Endothelial cell of umbilical vein (primary cell): ENCODE measurements around the gene SLC9A3. TPM values are rescaled to one million over a fixed set of nuclear protein-coding genes. Genes with fewer than 3 reads are reported as not detected.

ENCODE experiments used
- BruUV-seq: library from RNA; stranded (reverse); fragments of 400-500 nt; replicated peaks from 2 replicates; lab custom pipeline; 2021; lab: Mats Ljungman, UMichigan
- CTCF ChIA-PET: fragments of 300-600, 350-600 bp; sonication (Branson Sonifier 250); formaldehyde crosslinking; loops from one replicate; lab custom pipeline; 2021; ENCODE audit warnings: antibody characterized with exemption, inconsistent platforms; lab: Charles Lee
- POLR2A ChIA-PET: fragments of 300-600, 350-600 bp; sonication (Branson Sonifier 250); formaldehyde crosslinking; loops from one replicate; lab custom pipeline; 2021; ENCODE audit warnings: antibody characterized with exemption, inconsistent platforms; lab: Charles Lee
- DNase-seq: peaks from one replicate; pipeline ENCODE4 v3.0.0-alpha.2; 2011; ENCODE audit warnings: low read depth, low spot score
- FAIRE-seq: peaks from 2 replicates; lab custom pipeline; 2011; peaks lifted over from hg19 to GRCh38; lab: Jason Lieb, UNC
- H2AFZ ChIP-seq: 2 replicates; pipeline ENCODE4 v1.6.0; 2012; ENCODE audit warnings: low read depth, low read length, control low read depth, inconsistent platforms
- H3K27ac ChIP-seq: 2 replicates; pipeline ENCODE4 v1.5.1; 2011; ENCODE audit warnings: low read depth, mild to moderate bottlenecking, control low read depth, low read length, moderate library complexity; ENCODE audit not compliant: insufficient read depth
- H3K27me3 ChIP-seq, 2 experiments: 2 replicates each; pipeline versions ENCODE4 v1.6.0 to v1.6.1; 2011; ENCODE audit warnings: low read length in 2 of 2, mixed read lengths in 1 of 2; ENCODE audit not compliant: control insufficient read depth in 2 of 2, insufficient read depth in 2 of 2
- H3K36me3 ChIP-seq, 2 experiments: 2 replicates in 1 of 2; 3 replicates in 1 of 2; pipeline ENCODE4 v1.5.1; 2011; ENCODE audit warnings: low read length in 2 of 2, mild to moderate bottlenecking in 1 of 2, moderate library complexity in 1 of 2; ENCODE audit not compliant: control insufficient read depth in 2 of 2, insufficient read depth in 2 of 2; ENCODE audit errors: extremely low read depth in 1 of 2
- H3K4me1 ChIP-seq: 3 replicates; pipeline ENCODE4 v1.5.1; 2011; ENCODE audit warnings: mild to moderate bottlenecking, low read length; ENCODE audit not compliant: control insufficient read depth, insufficient read depth; ENCODE audit errors: extremely low read depth
- H3K4me2 ChIP-seq: 2 replicates; pipeline ENCODE4 v1.6.1; 2011; ENCODE audit warnings: low read length, control low read depth, mixed read lengths; ENCODE audit not compliant: insufficient read depth
- H3K4me3 ChIP-seq, 3 experiments: fragments of 200-600 bp in 1 of 3; sonication (generic), shearing (Covaris generic) in 1 of 3; replicated peaks in 1 of 3; 2 replicates each; pipeline ENCODE4 v1.5.1; 2011 to 2016; ENCODE audit warnings: control low read depth in 3 of 3, low read length in 3 of 3, mild to moderate bottlenecking in 2 of 3, inconsistent platforms in 1 of 3, low read depth in 1 of 3, moderate library complexity in 1 of 3; ENCODE audit not compliant: insufficient read depth in 1 of 3
- H3K79me2 ChIP-seq: 2 replicates; pipeline ENCODE4 v1.6.0; 2012; ENCODE audit warnings: low read length, inconsistent platforms; ENCODE audit not compliant: control insufficient read depth, insufficient read depth
- H3K9ac ChIP-seq: replicated peaks from 2 replicates; pipeline ENCODE3; 2011; ENCODE audit warnings: low read length, control low read depth; ENCODE audit not compliant: insufficient read depth; ENCODE audit errors: extremely low read depth
- H3K9me1 ChIP-seq: replicated peaks from 3 replicates; pipeline ENCODE4 v1.6.0; 2011; ENCODE audit warnings: mild to moderate bottlenecking, low read length; ENCODE audit not compliant: control insufficient read depth, insufficient read depth; ENCODE audit errors: extremely low read depth
- H3K9me3 ChIP-seq: replicated peaks from 2 replicates; pipeline ENCODE4 v1.5.1; 2012; ENCODE audit warnings: low read length, inconsistent platforms; ENCODE audit not compliant: control insufficient read depth, insufficient read depth
- H4K20me1 ChIP-seq: replicated peaks from 2 replicates; pipeline ENCODE3; 2011; ENCODE audit warnings: mild to moderate bottlenecking, low read length; ENCODE audit not compliant: control insufficient read depth, insufficient read depth; ENCODE audit errors: extremely low read depth
- EZH2 ChIP-seq: IDR thresholded peaks from 2 replicates; pipeline ENCODE4 v1.6.1; 2012; ENCODE audit warnings: borderline replicate concordance, low read depth, mild to moderate bottlenecking, moderate library complexity, low read length, inconsistent platforms; ENCODE audit not compliant: severe bottlenecking
- FOS ChIP-seq: IDR thresholded peaks from 2 replicates; pipeline ENCODE4 v1.6.1; 2011; ENCODE audit warnings: mild to moderate bottlenecking, low read length, moderate library complexity, borderline replicate concordance; ENCODE audit not compliant: insufficient read depth
- GATA2 ChIP-seq: IDR thresholded peaks from 2 replicates; pipeline ENCODE4 v1.7.0; 2011; ENCODE audit warnings: low read depth, mild to moderate bottlenecking, moderate library complexity, mixed read lengths, low read length; ENCODE audit not compliant: insufficient read length, insufficient read depth
- JUN ChIP-seq: IDR thresholded peaks from 2 replicates; pipeline ENCODE4 v1.6.1; 2011; ENCODE audit warnings: borderline replicate concordance, low read depth; ENCODE audit not compliant: insufficient read length, insufficient read depth
- MYC ChIP-seq: IDR thresholded peaks from one replicate; pipeline ENCODE4 v1.6.1; 2011; ENCODE audit warnings: mild to moderate bottlenecking, low read depth, low read length
- POLR2A ChIP-seq: IDR thresholded peaks from 2 replicates; pipeline ENCODE4 v1.6.1; 2012; ENCODE audit warnings: low read depth, mild to moderate bottlenecking, control low read depth, low read length
- POLR2AphosphoS5 ChIP-seq: IDR thresholded peaks from 2 replicates; pipeline ENCODE4 v1.6.1; 2012; ENCODE audit warnings: low read depth, mild to moderate bottlenecking, control low read depth, low read length, moderate library complexity; ENCODE audit not compliant: insufficient read depth
- dilution Hi-C: fragments of 300-500 bp; cut with MboI; formaldehyde crosslinking; loops from one replicate; pipeline ENCODE4 v1.15.0; 2019; ENCODE audit warnings: low sequenced_read_pairs; ENCODE audit not compliant: extremely low pct_ligation_motif_present
- intact Hi-C: fragments of 100-400 bp; cut with micrococcal nuclease; formaldehyde crosslinking; loops from one replicate; pipeline ENCODE4 v1.10.0; 2022
- polyA plus RNA-seq, 4 experiments: library from polyadenylated mRNA; depleted of rRNA in 3 of 4; stranded (reverse) in 3 of 4; unstranded in 1 of 4; fragments of >200 nt; gene quantifications; 2 replicates each; pipeline versions ENCODE4 v1.2.1 to v1.2.3, GENCODE V29; 2011 to 2012; ENCODE audit warnings: missing spikeins in 1 of 4
- total RNA-seq: library from RNA; stranded (reverse); gene quantifications from 2 replicates; pipeline ENCODE4 v1.2.3, GENCODE V29; 2021
- TF ChIP-seq, protein P1 (sequence below): IDR thresholded peaks from 2 replicates; pipeline ENCODE4 v1.6.1; 2011; ENCODE audit not compliant: insufficient read depth, insufficient read length
- TF ChIP-seq, protein P2 (sequence below), 2 donors: IDR thresholded peaks; 1 replicate in 1 of 2; 2 replicates in 1 of 2; pipeline ENCODE4 v1.5.1; 2011; ENCODE audit warnings: low read length in 2 of 2, mild to moderate bottlenecking in 2 of 2, moderate library complexity in 2 of 2, control low read depth in 1 of 2, inconsistent platforms in 1 of 2, low read depth in 1 of 2; ENCODE audit not compliant: insufficient read depth in 1 of 2; ENCODE audit errors: extremely low read depth in 1 of 2

SLC9A3 gene
- total and polyA plus RNA-seq, 2 donors (not counting 3 experiments of a cell fraction or from before 2014, with no cell fraction given) = 0.79 to 0.82 TPM

DNA sequence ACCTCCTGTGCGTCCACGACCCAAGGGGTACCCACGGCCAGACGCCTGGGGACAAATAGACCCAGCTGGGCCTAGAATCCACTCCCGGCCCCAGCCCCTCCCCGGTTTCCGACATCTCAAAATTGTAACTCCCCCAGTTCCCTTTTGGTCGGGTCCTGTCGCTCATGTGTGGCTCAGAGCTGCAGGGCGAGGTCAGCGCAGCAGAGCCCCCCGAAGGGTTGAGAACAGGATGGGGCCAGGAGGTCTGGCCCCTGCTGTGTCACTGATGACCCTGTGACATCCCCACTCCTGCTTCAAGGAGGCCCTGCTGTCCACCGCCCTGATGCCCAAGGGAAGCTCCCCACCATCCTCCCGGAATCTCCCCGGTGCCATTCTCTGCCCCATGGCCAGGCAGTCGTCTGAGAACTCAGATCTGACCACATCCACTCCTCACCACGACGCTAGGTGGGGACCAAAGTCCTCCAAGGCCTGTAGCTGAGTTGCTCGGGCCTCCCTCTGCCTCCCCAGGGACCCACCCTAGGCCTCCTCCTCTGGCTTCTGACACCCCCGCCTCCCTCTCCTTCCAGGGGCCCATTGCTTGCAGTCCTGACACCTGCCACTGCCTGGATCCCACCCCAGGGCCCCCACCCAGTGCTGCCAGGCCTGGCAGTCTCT is 3.9 kb downstream of the SLC9A3 start:
- BruUV-seq = no TSS peak
- dilution Hi-C loops = no loop called here

More for the DNA sequence above, 3.9 kb downstream of the SLC9A3 start:
- TF ChIP-seq, protein P1, sequence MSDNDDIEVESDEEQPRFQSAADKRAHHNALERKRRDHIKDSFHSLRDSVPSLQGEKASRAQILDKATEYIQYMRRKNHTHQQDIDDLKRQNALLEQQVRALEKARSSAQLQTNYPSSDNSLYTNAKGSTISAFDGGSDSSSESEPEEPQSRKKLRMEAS = no peak
- TF ChIP-seq, protein P2, sequence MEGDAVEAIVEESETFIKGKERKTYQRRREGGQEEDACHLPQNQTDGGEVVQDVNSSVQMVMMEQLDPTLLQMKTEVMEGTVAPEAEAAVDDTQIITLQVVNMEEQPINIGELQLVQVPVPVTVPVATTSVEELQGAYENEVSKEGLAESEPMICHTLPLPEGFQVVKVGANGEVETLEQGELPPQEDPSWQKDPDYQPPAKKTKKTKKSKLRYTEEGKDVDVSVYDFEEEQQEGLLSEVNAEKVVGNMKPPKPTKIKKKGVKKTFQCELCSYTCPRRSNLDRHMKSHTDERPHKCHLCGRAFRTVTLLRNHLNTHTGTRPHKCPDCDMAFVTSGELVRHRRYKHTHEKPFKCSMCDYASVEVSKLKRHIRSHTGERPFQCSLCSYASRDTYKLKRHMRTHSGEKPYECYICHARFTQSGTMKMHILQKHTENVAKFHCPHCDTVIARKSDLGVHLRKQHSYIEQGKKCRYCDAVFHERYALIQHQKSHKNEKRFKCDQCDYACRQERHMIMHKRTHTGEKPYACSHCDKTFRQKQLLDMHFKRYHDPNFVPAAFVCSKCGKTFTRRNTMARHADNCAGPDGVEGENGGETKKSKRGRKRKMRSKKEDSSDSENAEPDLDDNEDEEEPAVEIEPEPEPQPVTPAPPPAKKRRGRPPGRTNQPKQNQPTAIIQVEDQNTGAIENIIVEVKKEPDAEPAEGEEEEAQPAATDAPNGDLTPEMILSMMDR (IDR thresholded peaks at IDR 0.05; ENCODE audit: extremely low read depth in 1 of 2, insufficient read depth in 1 of 2, low read depth in 1 of 2, low read length in 2 of 2) = no peak
- no peak for TF ChIP-seq GATA2
- TF ChIP-seq POLR2A = no peak
- no peak for TF ChIP-seq POLR2AphosphoS5
- no peak for TF ChIP-seq EZH2
- TF ChIP-seq MYC = no peak
- no peak for TF ChIP-seq JUN
- TF ChIP-seq FOS = no peak
- intact Hi-C loops = no loop called here
- CTCF ChIA-PET = interaction anchor here (1.0 kb wide), 1 partner anchor 383 kb away, joined by 3 read pairs; no protein-coding TSS in a partner anchor
- no peaks in the 10 kb centered on the region for H3K36me3 ChIP-seq
- peaks cover 26 to 30% of the 10 kb centered on the region in 2 experiments for H3K27me3 ChIP-seq
- FAIRE-seq (no peak), DNase-seq (no peak)
- POLR2A ChIA-PET = no interaction called here
- H3K9me1 ChIP-seq = no peaks in the 10 kb centered on the region
- H3K9ac ChIP-seq = no peak overlapping the region
- H3K79me2 ChIP-seq = no peaks in the 10 kb centered on the region
- H3K4me2 ChIP-seq = no peak overlapping the region
- no peaks in the 10 kb centered on the region for H3K4me1 ChIP-seq
- H2AFZ ChIP-seq = no peak overlapping the region
- no peak overlapping the region for H3K27ac ChIP-seq
- no peak overlapping the region for H3K4me3 ChIP-seq
- H4K20me1 ChIP-seq = no peaks in the 10 kb centered on the region
- no peaks in the 10 kb centered on the region for H3K9me3 ChIP-seq
